Left lung (tissue), 10 donors: Measurements from ENCODE around the gene OR6A2. TPM values are rescaled to one million over a fixed set of nuclear protein-coding genes. Genes with fewer than 3 reads are reported as not detected.

Experiments
- ATAC-seq: fragments of 200-7000 bp; cut with Tn5 transposase; one replicate; pipeline ENCODE4 v1.9.1; 2020; ENCODE audit warnings: moderate library complexity
- DNase-seq, 4 donors: peaks; one replicate each; pipeline ENCODE4 v3.0.0-alpha.2; 2013 to 2020
- H3K27ac ChIP-seq, 2 donors: fragments of 200-600 bp; sonication (generic) in 1 of 2; one replicate each; pipeline versions ENCODE4 v1.5.0 to v1.8.0; 2020 to 2021
- H3K27me3 ChIP-seq, 2 donors: fragments of 200-600 bp; sonication (generic) in 1 of 2; one replicate each; pipeline versions ENCODE4 v1.5.0 to v1.8.0; 2020 to 2021
- H3K36me3 ChIP-seq, 2 donors: fragments of 200-600 bp; sonication (generic) in 1 of 2; one replicate each; pipeline versions ENCODE4 v1.5.0 to v1.8.0; 2020 to 2021
- H3K4me1 ChIP-seq, 2 donors: fragments of 200-600 bp; one replicate each; pipeline ENCODE4 v1.8.0; 2021
- H3K4me3 ChIP-seq, 2 donors: fragments of 200-600 bp; sonication (generic) in 1 of 2; one replicate each; pipeline versions ENCODE4 v1.5.0 to v1.8.0; 2020 to 2021; ENCODE audit warnings: mild to moderate bottlenecking in 1 of 2
- H3K9me3 ChIP-seq, 2 donors: fragments of 200-600 bp; sonication (generic) in 1 of 2; one replicate each; pipeline versions ENCODE4 v1.5.0 to v1.8.0; 2020 to 2021
- CTCF ChIP-seq, 2 donors: fragments of 200-600 bp; sonication (generic) in 1 of 2; IDR thresholded peaks; one replicate each; pipeline versions ENCODE4 v1.5.0 to v1.8.0; 2021; ENCODE audit warnings: antibody characterized with exemption in 2 of 2
- intact Hi-C, 2 donors: fragments of 100-400 bp; cut with DNase I; formaldehyde crosslinking; loops; one replicate each; pipeline versions ENCODE4 v1.11.2 to v1.14.2; 2022
- polyA plus RNA-seq, 6 donors: library from polyadenylated mRNA; unstranded; fragments of 120-200 nt; gene quantifications; one replicate each; pipeline ENCODE4 v1.2.1, GENCODE V29; 2013; ENCODE audit not compliant: insufficient read length in 6 of 6
- total RNA-seq, 2 donors: library from RNA; stranded (reverse); fragmentation: NEBNext Ultra II Directional; extraction: Animal tissue kit (Norgen Biotek cat#: 25700); gene quantifications; one replicate each; pipeline ENCODE4 v1.2.1, GENCODE V29; 2021
- donor health status: DM: no; HTN: yes; CAD: no.
- donor health status: DM: no; HTN: no; CAD: no.

The OR6A2 gene
- total and polyA plus RNA-seq, 8 donors: 0.15 to 0.18 TPM; not detected in 6

- peaks cover 0 to 24% of the 10 kb centered on the region in 2 donors for H3K4me1 ChIP-seq
- H3K27me3 ChIP-seq: no peaks in the 10 kb centered on the region
- H3K9me3 ChIP-seq: no peaks in the 10 kb centered on the region
- no peaks in the 10 kb centered on the region for H3K36me3 ChIP-seq
- peak overlapping the region; percentile 77 to 91 for H3K27ac ChIP-seq
- no peak for TF ChIP-seq CTCF (IDR thresholded peaks at IDR 0.05)
- peak; percentile 50 for ATAC-seq
- peak in 2 of 4 donors; percentile 5 to 6 for DNase-seq
- intact Hi-C loops: no loop called here
- H3K4me3 ChIP-seq: peak overlapping the region in 1 of 2 donors; percentile 35
Observed at GRCh38 chr11:6746086-6746618, 53.3 kb downstream of the OR6A2 start.

- intact Hi-C loops: no loop called here
- H3K4me1 ChIP-seq: peaks cover 0 to 24% of the 10 kb centered on the region in 2 donors
- TF ChIP-seq CTCF (IDR thresholded peaks at IDR 0.05): no peak
- H3K4me3 ChIP-seq: peak overlapping the region in 1 of 2 donors; percentile 35
- no peak for ATAC-seq
- peak overlapping the region; percentile 77 to 91 for H3K27ac ChIP-seq
- no peaks in the 10 kb centered on the region for H3K36me3 ChIP-seq
- no peaks in the 10 kb centered on the region for H3K9me3 ChIP-seq
- no peaks in the 10 kb centered on the region for H3K27me3 ChIP-seq
- no peak for DNase-seq
Observed at GRCh38 chr11:6745465-6746015, 53.9 kb downstream of the OR6A2 start.

- Histone ChIP-seq H3K36me3 (no peaks in the 10 kb centered on the region), H3K4me1 (peaks cover 0 to 26% of the 10 kb centered on the region in 2 donors), H3K9me3 (no peaks in the 10 kb centered on the region), H3K4me3 (peak overlapping the region in 1 of 2 donors; percentile 35), H3K27ac (peak overlapping the region; percentile 77 to 91), H3K27me3 (no peaks in the 10 kb centered on the region)
- TF ChIP-seq CTCF (IDR thresholded peaks at IDR 0.05): no peak
- DNase-seq: no peak
- intact Hi-C loops: no loop called here
- ATAC-seq: no peak
Observed at GRCh38 chr11:6745018-6745417, 54.5 kb downstream of the OR6A2 start.

GRCh38 chr11:6742260-6742659 lies 57.2 kb downstream of the OR6A2 start:
- DNase-seq: no peak
- Histone ChIP-seq H3K4me3 (no peak overlapping the region), H3K27ac (no peak overlapping the region), H3K36me3 (no peaks in the 10 kb centered on the region), H3K9me3 (no peaks in the 10 kb centered on the region), H3K4me1 (peaks cover 0 to 40% of the 10 kb centered on the region in 2 donors), H3K27me3 (no peaks in the 10 kb centered on the region)
- no peak for TF ChIP-seq CTCF (IDR thresholded peaks at IDR 0.05)
- no peak for ATAC-seq
- intact Hi-C loops: no loop called here

Other genes with a start within 250 kb of the OR6A2 start
- 10 to 100 TPM; 18.0 to 19.5 TPM for gene RRP8, start 196.1 kb downstream of the OR6A2 start, total RNA-seq
- 10 to 100 TPM; 17.0 to 24.4 (median 22.2) TPM for gene RRP8, start 196.1 kb downstream of the OR6A2 start, polyA plus RNA-seq
- 100 to 1,000 TPM; 155 to 165 TPM for gene ILK, start 195.9 kb downstream of the OR6A2 start, total RNA-seq
- gene ILK, start 195.9 kb downstream of the OR6A2 start, polyA plus RNA-seq: 100 to 1,000 TPM; 146 to 158 (median 152) TPM
- gene TAF10, start 187.5 kb downstream of the OR6A2 start, total RNA-seq: 100 to 1,000 TPM; 127 TPM
- gene TAF10, start 187.5 kb downstream of the OR6A2 start, polyA plus RNA-seq: 10 to 100 TPM; 44.6 to 72.1 (median 59.1) TPM
- gene TPP1, start 180.3 kb downstream of the OR6A2 start, total RNA-seq: 100 to 1,000 TPM; 202 to 264 TPM
- 10 to 100 TPM; 60.3 to 81.1 (median 68.6) TPM for gene TPP1, start 180.3 kb downstream of the OR6A2 start, polyA plus RNA-seq
- 10 to 100 TPM; 15.4 to 18.9 TPM for gene DCHS1, start 143.9 kb downstream of the OR6A2 start, total RNA-seq
- gene DCHS1, start 143.9 kb downstream of the OR6A2 start, polyA plus RNA-seq: 10 to 100 TPM; 32.8 to 49.5 (median 40.9) TPM
- 10 to 100 TPM; 47.6 to 51.6 TPM for gene MRPL17, start 116.3 kb downstream of the OR6A2 start, total RNA-seq
- 10 to 100 TPM; 45.0 to 57.3 (median 51.7) TPM for gene MRPL17, start 116.3 kb downstream of the OR6A2 start, polyA plus RNA-seq
- under 1 TPM; 0.13 to 0.20 TPM for gene OR2AG2, start 27.7 kb downstream of the OR6A2 start, total RNA-seq
- under 1 TPM in 2 of 6 donors, not detected in 4; 0.06 to 0.08 TPM for gene OR2AG2, start 27.7 kb downstream of the OR6A2 start, polyA plus RNA-seq
- gene OR2AG1, start 16.7 kb downstream of the OR6A2 start, total RNA-seq: not detected
- gene OR2AG1, start 16.7 kb downstream of the OR6A2 start, polyA plus RNA-seq: under 1 TPM in 5 of 6 donors, not detected in 1; 0.03 to 0.06 (median 0.05) TPM
- not detected for gene OR10A5, start 46.0 kb upstream of the OR6A2 start, total RNA-seq
- gene OR10A5, start 46.0 kb upstream of the OR6A2 start, polyA plus RNA-seq: not detected
- not detected for gene OR10A2, start 63.4 kb upstream of the OR6A2 start, total RNA-seq
- under 1 TPM in 2 of 6 donors, not detected in 4; 0.04 to 0.06 TPM for gene OR10A2, start 63.4 kb upstream of the OR6A2 start, polyA plus RNA-seq
- gene OR10A4, start 76.9 kb upstream of the OR6A2 start, total RNA-seq: not detected
- gene OR10A4, start 76.9 kb upstream of the OR6A2 start, polyA plus RNA-seq: not detected
- under 1 TPM in 1 of 2 donors, not detected in 1; 0.24 TPM for gene OR2D2, start 92.8 kb upstream of the OR6A2 start, total RNA-seq
- gene OR2D2, start 92.8 kb upstream of the OR6A2 start, polyA plus RNA-seq: not detected
- gene OR2D3, start 121.3 kb upstream of the OR6A2 start, total RNA-seq: not detected
- gene OR2D3, start 121.3 kb upstream of the OR6A2 start, polyA plus RNA-seq: not detected
- gene ZNF215, start 126.7 kb upstream of the OR6A2 start, total RNA-seq: 1 to 10 TPM; 2.4 to 3.7 TPM
- 1 to 10 TPM in 3 of 6 donors, under 1 TPM in 3; 0.66 to 2.6 (median 1.0) TPM for gene ZNF215, start 126.7 kb upstream of the OR6A2 start, polyA plus RNA-seq
- 1 to 10 TPM; 2.0 to 4.1 TPM for gene ZNF214, start 220.7 kb upstream of the OR6A2 start, total RNA-seq
- gene ZNF214, start 220.7 kb upstream of the OR6A2 start, polyA plus RNA-seq: 10 to 100 TPM in 3 of 6 donors, 1 to 10 TPM in 3; 8.3 to 10.3 (median 9.5) TPM
- gene NLRP14, start 220.8 kb upstream of the OR6A2 start, total RNA-seq: under 1 TPM in 1 of 2 donors, not detected in 1; 0.10 TPM
- gene NLRP14, start 220.8 kb upstream of the OR6A2 start, polyA plus RNA-seq: under 1 TPM; 0.07 to 0.20 (median 0.15) TPM